ENCODE measurements around the gene CHRDL2. TPM values are rescaled to one million over a fixed set of nuclear protein-coding genes. Genes with fewer than 3 reads are reported as not detected.

Gene CHRDL2
- polyA plus RNA-seq, 1 donor, result 0.22 TPM

DNA sequence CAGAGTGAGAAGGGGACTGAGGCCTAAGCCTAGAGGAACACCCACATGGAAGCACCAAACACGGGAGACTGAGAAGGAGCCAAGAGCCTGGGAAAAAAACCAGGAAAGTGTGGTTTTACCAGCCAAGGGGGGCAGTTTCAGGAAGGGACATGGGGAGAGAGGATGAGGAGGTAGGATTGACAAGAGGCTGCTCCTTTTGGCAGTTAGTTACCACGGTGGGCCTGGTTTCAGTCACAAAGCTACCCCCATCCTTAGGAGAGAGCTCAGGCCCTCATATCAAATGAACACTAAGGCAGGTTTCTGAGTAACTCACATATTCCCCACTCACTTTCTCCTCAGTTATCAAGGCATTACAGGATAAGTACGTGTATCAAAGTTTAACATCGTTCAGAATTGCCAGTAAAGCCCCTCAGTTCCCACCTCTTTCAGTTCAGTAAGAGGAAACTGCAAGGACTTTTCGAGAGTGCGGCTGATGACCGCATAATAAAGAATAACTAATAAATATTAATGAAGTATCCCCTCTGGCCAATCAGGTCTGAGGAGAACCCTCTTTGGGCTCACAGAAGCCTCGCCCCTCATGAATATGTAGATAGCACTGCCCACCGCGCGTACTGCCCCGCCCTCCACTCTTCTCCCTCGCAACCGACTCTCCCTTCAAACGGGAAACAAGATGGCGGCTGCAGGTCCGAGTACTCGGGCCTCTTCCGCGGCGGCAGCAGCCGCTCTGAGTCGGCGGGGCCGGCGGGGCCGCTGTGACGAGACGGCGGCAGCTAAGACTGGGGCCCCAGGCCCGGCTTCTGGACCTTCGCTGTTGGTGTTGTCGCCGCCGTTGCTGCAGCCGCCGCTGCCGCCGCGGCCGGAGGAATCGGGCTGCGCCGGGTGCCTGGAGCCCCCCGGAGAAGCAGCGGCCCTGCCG, 17.2 kb upstream of the CHRDL2 start, which contains the start of gene RNF169:
RNF169 (plus strand) TSS at position 639 of the 916 bp plus-strand sequence; CDS start at position 671, 32 bp downstream.
- DNase-seq, result peak; percentile 94

DNA sequence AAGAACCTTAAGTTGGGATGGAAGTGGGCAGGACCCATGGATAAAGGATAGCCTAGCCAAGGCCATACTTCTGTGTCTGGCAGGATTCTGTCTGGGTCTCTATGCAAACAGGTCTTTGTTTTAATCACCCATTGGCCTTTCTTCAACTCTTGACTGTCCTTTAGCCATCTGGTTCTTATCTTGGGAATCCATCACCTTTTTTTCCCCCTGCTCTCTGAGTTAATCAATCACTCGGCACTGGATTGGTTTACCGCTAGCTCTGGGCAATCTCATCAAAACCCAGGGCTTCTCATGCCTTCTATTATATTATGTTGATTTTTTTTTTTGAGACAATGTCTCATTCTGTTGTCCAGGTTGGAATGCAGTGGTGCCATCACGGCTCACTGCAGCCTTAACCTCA, 15.6 kb upstream of the CHRDL2 start:
- no peak for DNase-seq

DNA sequence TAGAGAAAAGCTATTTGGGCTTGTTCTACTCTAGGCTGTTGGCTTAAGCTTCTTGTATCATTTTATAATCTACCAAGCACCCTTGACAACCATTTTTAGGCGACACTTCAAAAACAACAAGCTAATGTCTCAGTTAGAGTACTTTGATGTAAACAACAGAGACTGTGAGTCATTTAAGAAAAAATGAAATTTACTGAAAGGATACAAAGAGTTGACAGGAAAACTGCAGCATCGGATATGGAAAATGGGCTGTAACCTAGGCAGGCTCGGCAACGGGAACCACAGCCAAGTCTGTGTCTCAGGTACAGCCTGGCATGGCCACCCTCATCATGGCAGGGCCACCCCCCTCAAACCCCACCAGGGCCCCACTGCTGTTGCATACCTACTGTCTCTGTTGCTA, 13.1 kb upstream of the CHRDL2 start:
- no peak for DNase-seq

DNA sequence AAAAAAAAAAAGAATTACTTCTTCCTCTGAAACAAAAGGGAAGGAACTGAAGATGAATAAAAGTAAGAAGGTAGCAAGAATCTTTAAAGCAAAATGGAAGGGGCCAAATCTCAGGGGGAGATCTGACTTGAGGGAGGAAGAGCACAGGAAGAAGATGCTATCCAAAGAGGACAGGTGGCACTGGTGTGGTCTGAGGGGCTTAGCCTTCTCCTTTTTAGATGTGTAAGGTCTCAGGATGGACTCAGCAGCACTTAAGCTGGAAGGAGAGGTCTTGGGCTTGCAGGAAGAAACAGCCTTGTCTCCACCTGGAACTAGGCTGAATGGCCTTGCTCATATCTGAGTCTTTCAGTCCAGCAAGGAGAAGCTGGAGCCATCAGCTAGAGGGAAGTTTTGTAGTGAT, 12.4 kb upstream of the CHRDL2 start:
- no peak for DNase-seq

DNA sequence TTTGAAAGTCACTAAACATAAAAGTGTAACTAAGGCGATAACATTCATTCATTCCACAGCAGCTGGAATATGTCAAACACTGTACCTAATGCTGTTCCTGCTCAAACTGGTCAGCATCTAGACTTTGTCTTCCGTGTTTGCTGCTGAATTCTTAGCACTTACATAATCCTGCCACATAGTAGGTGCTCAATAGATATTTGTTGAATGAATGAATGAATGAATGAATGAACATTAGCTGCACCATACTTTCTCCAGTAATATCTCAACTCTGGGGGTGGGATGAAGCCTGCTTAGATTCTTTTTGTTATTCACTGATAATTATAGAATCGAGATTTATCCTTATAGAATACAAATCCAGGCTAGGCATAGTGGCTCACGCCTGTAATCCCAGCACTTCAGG, 10.8 kb upstream of the CHRDL2 start:
- no peak for DNase-seq

DNA sequence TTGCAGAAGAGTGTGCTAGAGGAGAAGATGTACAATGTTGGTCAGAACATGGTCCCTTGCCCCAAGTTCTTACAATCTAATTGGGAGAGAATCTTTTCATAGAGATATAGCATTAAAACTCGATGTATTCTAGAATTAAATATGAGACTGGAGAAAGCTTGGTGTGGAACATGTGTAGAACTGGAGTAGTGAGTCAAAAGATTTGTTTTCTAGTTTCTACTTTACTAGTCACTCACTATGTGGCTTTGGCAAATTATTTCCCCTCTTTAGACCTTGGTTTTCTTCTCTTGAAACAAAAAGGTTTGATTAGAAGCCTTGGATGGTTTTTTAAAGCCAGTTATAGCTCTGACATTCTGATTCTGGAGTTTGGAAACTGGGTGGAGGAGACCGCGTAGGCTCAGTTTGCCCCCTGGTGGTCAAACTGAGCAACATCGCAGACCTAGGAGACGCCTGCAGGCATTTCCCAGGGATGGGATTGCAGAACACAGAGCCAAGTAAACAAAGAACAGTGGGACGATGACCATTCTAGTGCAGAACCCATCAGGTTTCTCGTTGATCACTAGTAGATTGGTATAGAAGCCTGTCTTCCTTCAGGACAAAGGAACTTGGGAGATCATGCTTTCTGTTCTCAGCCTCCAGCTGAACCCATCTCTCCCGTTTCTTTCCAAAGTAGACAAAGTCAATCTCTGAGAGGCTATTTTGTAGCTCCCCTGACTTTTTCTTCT, 8.5 kb upstream of the CHRDL2 start:
- peak; percentile 50 for DNase-seq

DNA sequence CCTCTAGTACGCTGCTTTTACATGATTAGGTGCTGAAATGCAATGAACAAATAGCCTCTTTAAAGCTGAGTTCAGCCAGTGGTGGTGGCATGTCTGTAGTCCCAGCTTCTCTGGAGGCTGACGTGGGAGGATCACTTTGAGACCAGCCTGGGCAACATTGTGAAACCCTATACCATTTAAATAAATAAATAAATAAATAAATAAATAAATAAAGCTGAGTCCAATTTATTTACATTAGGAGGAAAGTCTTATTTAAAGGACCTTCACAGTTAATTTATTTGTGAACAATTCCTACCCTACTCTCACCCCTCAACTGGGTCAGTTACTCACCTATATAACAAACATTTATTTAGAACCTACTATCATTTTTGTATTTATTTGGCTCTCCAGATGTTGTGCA, 4.8 kb upstream of the CHRDL2 start:
- DNase-seq, result no peak

DNA sequence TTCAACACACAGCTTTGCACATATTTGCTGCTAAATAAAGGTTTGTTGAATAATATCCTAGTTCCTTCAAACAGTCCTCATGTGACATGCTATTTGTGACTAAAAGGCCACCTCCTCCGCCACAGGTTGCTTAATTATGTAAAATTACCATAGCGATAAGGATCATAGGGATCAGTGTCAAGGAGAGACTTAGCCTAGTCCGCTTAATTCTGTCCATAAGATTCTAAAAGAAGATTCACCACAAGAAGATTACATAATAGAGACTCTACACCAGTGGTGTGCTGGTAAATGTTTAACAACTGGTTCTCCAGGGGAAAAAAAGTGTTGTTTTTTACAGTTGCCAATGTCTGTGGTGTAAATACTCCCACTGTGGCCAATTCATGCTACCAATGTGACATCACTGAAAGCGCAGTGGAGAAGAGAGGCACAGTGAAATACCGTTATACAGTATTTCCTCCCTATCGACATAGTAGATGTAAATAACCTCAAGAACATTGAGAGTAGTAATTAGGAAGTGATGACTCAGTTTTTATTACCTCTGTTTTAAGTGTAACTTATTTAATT, 4.2 kb upstream of the CHRDL2 start:
- DNase-seq, result no peak

DNA sequence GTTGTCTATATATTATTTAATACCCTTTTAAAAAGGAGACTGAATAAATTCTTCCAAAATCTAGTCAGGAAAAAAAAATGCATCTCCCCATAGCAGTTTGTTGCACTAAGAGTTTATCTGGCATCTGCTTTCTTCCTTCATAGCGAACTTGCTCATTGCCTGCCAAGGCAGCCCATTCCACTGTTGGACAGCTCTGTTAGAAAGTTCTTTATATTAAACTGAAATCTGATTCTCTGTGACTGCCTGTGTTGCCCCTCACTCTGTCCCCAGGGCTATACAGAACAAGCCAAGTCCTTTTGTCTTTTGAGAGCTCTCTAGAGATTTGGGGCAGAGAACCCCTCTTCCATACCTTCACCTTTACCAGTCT, 3.3 kb upstream of the CHRDL2 start:
- DNase-seq, result no peak

DNA sequence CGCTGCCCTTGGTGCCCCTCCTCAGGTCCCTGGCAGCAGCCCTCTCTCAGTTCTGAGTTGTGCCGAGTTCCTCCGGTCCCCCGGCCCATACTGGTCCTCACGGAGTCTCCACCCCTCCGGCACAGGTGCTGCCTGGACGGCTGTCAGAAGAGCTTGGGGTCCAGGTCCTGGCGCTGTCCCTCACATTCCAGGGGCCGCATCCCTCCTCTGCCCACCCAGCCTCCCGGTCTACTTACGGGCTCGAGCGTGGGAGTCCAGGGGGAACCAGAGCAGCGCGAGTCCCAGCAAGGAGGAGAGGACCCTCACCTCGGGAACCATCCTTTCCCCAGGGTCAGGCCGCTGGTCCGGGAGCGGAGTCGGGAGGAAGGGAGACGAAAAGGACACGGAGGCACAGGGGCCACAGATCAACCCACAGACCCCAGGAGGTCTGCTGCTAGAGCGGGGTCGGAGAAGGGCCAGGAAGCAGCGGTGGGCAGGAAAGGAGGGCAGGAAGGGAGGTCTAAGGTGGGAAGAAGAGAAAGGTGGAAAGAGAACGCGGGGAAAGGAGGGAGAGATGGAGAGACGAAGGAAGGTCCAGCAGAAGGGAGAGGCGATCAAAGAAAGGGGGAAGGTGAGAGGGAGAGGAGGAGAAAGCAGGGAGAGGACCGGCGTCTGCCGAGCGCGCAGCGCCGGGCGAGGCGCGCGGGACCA, 510 bp downstream of the CHRDL2 start:
- DNase-seq, result no peak

DNA sequence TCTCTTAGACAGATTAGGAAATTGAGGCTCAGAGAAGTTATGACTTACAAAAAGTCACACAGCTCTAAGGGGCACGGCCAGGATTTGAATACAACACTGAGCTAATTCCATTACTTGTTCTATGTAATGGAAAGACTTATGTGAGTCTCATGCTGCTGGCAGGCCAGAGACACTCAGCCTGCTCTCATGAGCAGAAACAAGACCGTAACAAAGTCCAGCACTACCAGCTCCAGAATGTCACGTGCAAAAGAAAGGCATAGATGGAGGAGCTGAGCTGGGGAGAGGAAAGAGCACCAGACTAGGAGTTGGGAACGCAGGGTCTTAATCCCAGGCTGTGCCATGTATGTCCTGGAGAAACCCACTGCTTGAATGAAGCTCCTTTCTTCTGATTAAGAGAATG, 1.8 kb downstream of the CHRDL2 start:
- no peak for DNase-seq

DNA sequence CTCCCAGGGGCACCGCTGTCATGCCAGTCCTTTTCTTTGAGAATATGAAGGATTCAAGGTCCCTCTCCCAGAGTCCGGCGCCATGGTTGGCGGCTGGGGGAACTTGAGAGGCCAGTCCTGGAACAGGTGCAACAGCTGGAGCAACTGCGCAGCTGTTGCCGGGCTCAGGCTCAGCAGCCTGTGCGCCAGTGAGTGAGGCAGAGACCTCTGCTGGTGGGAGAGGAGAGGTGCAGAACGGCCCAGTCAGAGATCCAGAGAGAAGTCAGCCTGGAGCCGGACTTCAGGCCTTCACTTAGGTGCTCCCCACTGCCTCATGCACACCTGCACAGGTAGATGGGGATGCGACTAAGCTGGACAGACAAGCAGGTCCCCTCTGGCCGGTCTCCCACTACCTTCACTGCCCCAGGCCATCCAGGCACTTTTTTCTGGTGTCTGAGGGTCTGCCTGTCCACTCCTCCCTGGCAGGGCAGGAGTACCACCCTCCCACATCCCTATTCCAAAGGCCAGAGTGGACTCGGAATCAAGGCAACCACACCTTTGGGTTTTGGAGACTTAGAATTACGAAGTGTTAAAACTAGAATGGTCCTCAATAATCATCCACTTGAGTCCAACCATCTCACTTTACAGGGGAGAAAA, 4.6 kb downstream of the CHRDL2 start:
- DNase-seq, result peak; percentile 70

DNA sequence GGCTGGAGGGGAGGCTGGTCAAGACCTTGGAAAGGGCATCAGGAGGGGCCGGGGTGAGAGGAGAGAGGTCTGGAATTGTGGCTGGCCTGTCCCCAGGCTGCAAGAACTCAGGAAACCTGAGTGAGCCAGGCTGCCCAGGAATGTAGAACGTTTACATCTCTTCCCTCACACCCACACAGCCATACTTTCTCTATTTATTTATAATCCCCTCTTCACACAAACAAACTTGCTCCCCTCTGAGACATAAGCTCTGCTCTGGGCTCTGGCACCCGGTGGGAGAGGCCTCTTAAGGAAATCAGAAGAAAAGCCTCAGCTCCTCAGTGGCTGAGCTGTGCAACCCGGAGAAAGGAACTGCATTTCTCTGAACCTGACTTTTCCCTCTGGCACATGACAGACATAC, 5.5 kb downstream of the CHRDL2 start:
- no peak for DNase-seq

DNA sequence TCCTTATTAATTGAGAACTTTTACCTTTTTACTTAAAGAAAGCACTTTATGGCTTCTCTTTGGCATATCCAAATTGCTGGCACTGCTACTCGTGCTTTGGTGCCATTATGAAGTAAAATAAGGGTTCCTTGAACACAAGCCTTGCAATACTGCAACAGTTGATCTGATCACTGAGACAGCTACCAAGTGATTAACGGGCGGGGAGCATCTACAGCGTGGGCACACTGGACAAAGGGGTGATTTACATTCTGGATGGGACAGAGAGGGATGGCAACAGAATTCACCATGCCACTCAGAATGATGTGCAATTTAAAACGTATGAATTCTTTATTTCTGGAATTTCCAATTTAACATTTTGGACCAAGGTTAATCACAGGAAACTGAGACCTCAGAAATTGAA, 7.7 kb downstream of the CHRDL2 start:
- DNase-seq, result no peak

DNA sequence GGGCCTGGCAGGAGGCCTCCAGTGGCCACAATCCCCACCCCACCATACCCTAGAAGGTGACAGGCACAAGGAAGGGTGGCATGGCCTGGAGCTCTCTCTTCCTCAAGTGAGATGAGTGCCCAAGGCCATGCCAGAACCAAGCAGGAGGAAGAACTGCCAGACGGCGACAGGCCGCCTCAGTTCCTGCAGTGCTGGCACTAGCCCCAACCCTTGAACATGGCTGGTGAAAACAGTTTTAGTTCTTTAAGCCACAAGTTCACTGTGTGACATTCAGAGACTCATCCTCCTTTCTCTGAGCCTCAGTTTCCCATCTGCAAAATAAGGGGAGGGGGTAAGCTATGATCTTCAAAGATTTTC, 9.8 kb downstream of the CHRDL2 start:
- no peak for DNase-seq

DNA sequence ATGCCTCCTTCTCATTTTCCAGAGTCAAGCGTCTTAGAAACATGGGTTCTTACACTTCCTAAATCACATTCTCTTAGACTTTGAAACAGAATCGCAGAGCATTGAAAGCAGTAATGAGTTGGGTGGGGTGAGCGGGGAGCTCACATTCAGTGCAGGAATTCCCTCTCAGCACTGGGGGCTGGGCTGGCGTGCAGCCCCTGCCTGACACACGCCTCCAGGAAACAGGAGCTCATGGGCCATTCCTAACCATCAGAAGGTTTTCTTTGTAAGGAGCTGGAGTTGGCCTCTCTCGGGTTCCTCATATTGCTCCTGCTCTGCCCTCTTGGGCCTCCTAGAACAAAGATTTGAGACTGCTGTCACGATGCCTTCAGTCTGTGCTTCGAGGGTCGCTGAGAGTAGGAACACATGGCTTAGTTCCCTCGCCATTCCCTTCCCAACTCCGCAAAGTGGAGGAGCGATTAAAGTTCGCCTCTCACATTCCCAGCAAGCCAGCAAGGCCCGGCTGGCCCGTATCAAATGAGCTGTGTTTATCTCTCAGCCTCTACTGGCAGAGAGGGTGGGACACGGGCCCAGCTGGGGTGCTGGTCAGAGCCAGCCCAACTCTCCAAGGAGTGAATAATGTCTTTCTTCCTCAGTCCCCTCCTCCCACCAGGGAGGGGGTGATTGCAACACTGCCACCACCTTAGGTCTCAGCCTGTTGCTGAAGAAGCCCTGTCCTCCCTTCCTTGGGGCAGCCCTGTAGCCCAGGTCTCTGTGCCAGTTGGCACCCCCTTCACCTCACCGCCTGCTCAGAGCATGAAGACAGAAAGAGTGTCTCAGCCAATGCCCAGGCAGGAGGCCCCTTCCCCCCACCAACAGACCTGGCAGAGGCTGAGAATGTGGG, 10.4 kb downstream of the CHRDL2 start:
- peak; percentile 51 for DNase-seq

DNA sequence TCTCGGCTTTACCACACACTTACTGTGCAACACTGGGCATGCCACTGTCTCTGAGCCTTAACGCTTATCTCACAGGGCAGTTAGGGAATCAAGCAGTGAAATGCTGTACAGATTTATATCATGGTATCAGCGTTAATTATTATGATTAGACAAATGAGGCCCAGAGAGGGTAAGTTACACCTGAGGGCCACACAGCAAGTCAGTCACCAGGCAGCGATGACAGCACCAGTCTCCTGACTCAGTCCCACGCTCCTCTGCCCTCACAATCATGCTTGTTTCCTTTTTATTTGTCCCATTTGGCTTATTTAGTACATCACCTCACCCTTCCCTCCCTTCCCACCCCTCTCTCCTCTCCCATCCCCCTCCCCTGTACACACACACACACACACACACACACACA, 12.2 kb downstream of the CHRDL2 start:
- DNase-seq, result no peak

DNA sequence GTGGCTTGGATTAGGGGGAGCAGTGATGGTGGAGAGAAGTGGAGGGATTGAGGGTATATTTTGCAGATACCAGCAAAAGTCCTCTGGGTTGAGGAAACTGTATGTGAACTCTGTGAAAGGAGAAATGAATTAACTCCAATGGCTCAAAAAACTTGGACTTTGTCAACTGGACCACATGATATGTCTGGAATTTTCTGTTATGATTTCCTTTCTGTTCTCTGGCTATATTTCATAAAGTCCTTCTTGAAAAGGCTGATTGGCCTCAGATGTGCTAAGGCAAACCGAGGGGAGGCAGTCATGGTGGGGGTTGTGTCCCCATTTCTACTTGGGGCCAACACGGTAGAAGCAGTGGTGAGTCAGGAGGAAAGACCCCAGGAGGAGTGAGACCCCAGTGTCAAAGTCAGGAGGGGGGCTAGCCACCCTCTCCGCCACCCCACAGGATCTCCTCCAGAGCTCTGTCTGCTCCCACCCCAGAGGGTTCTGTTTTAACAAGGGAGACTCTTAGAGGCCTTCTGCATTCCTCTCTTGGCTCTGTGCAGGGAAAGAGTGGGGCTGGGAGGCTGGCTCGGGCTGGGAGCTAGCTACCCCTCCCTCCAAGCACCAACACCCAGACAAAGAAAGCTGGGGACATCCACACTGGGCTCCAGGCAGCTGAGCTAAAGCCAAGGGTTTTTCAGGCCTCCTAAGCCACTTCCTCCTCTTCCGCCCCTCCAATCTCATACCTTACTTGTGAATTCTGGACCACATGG, 13.8 kb downstream of the CHRDL2 start:
- DNase-seq, result no peak

DNA sequence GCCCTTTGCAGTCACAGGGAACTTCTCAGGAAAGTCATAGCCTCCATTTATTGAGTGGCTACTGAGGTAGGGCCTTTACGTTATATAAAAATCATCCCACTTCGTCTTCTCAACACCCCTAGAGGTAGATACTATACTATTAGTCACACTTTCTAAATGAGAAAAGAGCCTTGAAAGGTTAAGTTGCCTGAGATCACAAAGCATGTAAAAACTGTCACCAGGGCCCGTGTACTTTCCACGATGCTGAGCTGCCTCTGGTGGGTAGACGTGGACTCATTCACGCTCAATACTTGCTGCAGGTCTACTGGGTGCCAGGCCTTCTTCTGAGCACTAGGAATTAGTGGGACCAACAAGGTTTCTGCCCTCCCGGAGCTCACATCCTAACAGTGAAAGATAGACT, 16.3 kb downstream of the CHRDL2 start:
- no peak for DNase-seq

DNA sequence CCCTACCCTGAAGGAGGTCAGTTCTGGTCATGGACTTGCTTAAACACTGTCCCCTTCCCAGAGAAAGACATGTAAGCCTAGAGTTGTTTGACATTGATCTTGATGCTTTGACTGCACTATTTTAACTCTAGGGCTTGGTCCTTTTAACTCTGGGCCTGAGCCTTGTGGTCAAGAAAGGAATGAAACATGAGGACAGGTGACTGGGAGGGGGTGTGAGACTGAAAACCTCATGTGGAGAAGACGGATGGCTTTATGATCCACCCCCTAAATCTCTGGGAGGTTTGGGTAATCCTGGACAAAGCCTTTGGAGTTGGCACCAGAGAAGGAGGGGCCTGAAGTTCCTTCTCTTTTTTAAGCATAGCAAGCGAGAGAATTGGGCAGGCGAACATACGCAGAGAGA, 17.5 kb downstream of the CHRDL2 start:
- DNase-seq, result no peak
